Dendritic cell treated with granulocyte-macrophage colony-stimulating factor and Interleukin-4, amounts not matched to agents 40 ng/mL and 50 ng/mL, for 4 days (primary cell): ENCODE data around the gene UPF3A.
"Not testable (repeated sequence)": the region's sequence is repeated elsewhere in the genome, so short reads cannot be mapped to it uniquely, and the experiment has no call there.

Experiments used
- H3K27ac Mint-ChIP-seq: one replicate; pipeline ENCODE4 v1.8.0; 2022; ENCODE audit warnings: mild to moderate bottlenecking, mixed read lengths
- H3K27me3 Mint-ChIP-seq: one replicate; pipeline ENCODE4 v1.8.0; 2022; ENCODE audit warnings: mild to moderate bottlenecking, mixed read lengths
- H3K36me3 Mint-ChIP-seq: one replicate; pipeline ENCODE4 v1.8.0; 2022; ENCODE audit warnings: low read depth, mixed read lengths
- H3K4me1 Mint-ChIP-seq: one replicate; pipeline ENCODE4 v1.8.0; 2022; ENCODE audit warnings: low read depth, mixed read lengths
- H3K4me3 Mint-ChIP-seq: one replicate; pipeline ENCODE4 v1.8.0; 2022; ENCODE audit warnings: mild to moderate bottlenecking, moderate library complexity, mixed read lengths
- H3K9me3 Mint-ChIP-seq: one replicate; pipeline ENCODE4 v1.8.0; 2022; ENCODE audit warnings: mixed read lengths
- intact Hi-C: fragments of 100-400 bp; cut with micrococcal nuclease; formaldehyde crosslinking; loops from one replicate; pipeline ENCODE4 v1.15.0; 2022

Gene UPF3A

DNA sequence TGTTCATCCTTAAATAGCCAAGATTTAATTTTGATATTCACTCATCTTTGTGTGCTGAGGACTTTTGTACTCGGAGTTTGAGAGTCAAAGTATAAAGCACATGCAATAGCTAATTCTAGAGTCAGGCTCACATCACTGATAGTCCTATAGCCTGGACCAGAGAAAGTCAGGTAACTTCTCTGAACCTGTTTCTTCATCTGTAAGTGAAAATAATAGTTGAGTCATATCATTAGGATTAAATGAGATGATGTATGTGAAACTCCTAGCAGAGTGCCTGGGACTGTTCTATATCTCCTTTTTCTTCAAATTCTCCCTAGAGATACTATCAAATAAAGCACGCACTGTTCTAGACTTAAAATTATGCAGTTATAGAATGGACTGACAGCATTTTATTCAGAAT is 41.9 kb downstream of the UPF3A start:
- intact Hi-C loops, result no loop called here
- no peaks in the 10 kb centered on the region for H3K27me3 Mint-ChIP-seq
- H3K27ac Mint-ChIP-seq, result no peak overlapping the region
- peaks cover 61% of the 10 kb centered on the region for H3K4me1 Mint-ChIP-seq
- no peak overlapping the region for H3K4me3 Mint-ChIP-seq
- H3K36me3 Mint-ChIP-seq, result peaks cover 80% of the 10 kb centered on the region
- peaks cover 8% of the 10 kb centered on the region for H3K9me3 Mint-ChIP-seq

- H3K36me3 Mint-ChIP-seq, result peaks cover 87% of the 10 kb centered on the region
- no peak overlapping the region for H3K4me3 Mint-ChIP-seq
- H3K27me3 Mint-ChIP-seq, result no peaks in the 10 kb centered on the region
- H3K4me1 Mint-ChIP-seq, result peaks cover 52% of the 10 kb centered on the region
- peak overlapping the region; percentile 5 for H3K27ac Mint-ChIP-seq
- H3K9me3 Mint-ChIP-seq, result peaks cover 8% of the 10 kb centered on the region
- intact Hi-C loops, result no loop called here
Observed at GRCh38 chr13:114324334-114324733, 42.9 kb downstream of the UPF3A start.

GRCh38 chr13:114325729-114326128 is 44.3 kb downstream of the UPF3A start:
- peaks cover 38% of the 10 kb centered on the region for H3K4me1 Mint-ChIP-seq
- peaks cover 8% of the 10 kb centered on the region for H3K9me3 Mint-ChIP-seq
- no peak overlapping the region for H3K4me3 Mint-ChIP-seq
- H3K27ac Mint-ChIP-seq, result peak overlapping the region; percentile 5
- intact Hi-C loops, result no loop called here
- H3K27me3 Mint-ChIP-seq, result no peaks in the 10 kb centered on the region
- peaks cover 77% of the 10 kb centered on the region for H3K36me3 Mint-ChIP-seq

DNA sequence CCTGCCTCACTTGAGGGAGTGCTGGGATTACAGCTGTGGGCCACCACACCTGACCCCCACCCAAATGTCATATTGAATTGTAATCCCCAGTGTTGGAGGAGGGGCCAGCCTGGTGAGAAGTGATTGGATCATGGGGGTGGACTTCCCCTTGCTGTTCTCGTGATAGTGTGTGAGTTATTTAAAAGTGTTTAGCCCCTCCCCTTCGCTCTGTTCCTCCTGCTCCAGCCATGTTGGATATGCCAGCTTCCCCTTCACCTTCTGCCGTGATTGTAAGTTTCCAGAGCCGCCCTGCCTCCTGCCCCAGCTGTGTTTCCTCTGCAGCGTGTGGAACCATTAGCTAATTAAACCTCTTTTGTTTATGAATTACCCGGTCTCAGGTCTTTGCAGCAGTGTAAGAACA is 46.6 kb downstream of the UPF3A start:
- intact Hi-C loops, result no loop called here
- H3K4me1 Mint-ChIP-seq, result peaks cover 33% of the 10 kb centered on the region
- H3K36me3 Mint-ChIP-seq, result peaks cover 54% of the 10 kb centered on the region
- peak overlapping the region; percentile 24 for H3K27ac Mint-ChIP-seq
- no peaks in the 10 kb centered on the region for H3K27me3 Mint-ChIP-seq
- peaks cover 8% of the 10 kb centered on the region for H3K9me3 Mint-ChIP-seq
- H3K4me3 Mint-ChIP-seq, result no peak overlapping the region

DNA sequence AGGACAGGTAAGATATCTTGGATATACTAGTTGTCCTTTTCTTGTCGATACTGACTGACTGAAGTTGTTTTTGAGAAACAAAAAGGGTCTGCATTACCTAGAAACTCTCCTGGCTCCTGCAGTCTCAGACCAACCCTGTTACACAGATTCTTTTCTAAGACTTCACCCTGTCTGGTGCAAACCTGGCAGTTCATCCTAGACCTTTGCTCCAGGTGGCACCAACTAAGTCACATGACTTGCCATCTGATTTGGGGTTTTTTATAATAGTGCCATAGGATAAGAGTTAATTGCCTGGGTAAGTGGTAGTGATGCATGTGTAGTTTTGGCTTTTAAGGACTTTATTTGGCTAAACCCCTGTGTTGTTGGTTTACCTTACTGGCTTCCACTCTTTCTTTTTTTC is 47.2 kb downstream of the UPF3A start:
- no peak overlapping the region for H3K27ac Mint-ChIP-seq
- peaks cover 8% of the 10 kb centered on the region for H3K9me3 Mint-ChIP-seq
- no peaks in the 10 kb centered on the region for H3K27me3 Mint-ChIP-seq

DNA sequence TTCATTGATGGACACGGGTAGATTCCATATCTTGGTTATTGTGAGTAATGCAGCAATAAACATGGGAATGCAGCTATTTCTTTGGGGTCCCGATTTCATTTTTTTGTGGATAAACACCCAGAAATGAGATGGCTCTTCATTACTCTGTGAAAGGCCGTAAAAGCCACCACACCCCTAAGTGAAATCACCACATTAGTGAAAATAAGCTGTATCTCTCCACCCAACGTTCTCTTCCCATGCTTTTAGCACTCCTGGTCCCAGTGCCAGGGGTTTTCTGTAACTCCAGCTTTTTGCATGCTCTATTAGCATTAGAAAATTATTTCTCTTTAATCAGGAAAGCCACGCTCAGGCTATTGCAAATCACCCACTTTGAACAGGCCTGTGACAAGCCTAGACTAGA is 48.7 kb downstream of the UPF3A start:
- Mint-ChIP-seq H3K27ac (no peak overlapping the region), H3K4me3 (no peak overlapping the region), H3K27me3 (no peaks in the 10 kb centered on the region), H3K9me3 (peaks cover 8% of the 10 kb centered on the region), H3K4me1 (peaks cover 24% of the 10 kb centered on the region), H3K36me3 (peaks cover 34% of the 10 kb centered on the region)
- intact Hi-C loops, result no loop called here

More for the DNA sequence above, 47.2 kb downstream of the UPF3A start:
- intact Hi-C loops, result no loop called here
- peaks cover 49% of the 10 kb centered on the region for H3K36me3 Mint-ChIP-seq
- peaks cover 33% of the 10 kb centered on the region for H3K4me1 Mint-ChIP-seq
- H3K4me3 Mint-ChIP-seq, result no peak overlapping the region

DNA sequence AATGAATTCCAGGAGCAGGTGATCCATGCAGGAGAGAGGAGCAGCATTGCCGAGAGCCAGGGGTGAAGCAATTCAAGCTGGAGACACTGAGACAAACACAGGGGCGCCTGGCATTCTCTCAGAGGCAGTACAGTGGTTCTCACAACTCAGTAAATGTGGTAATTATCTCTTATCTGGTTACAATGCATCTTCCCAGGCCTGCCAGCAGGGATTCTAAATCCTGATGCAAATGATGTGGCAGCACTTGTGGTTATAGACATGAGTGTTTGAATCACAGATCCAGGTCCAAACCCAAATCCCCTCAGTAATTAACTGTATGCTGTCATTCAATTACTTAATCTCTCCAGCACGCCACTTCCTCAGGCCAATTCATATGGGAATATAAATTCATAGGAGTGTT is 52.5 kb downstream of the UPF3A start:
- H3K36me3 Mint-ChIP-seq, H3K4me3 Mint-ChIP-seq, H3K4me1 Mint-ChIP-seq, H3K9me3 Mint-ChIP-seq, H3K27ac Mint-ChIP-seq, intact Hi-C loops, H3K27me3 Mint-ChIP-seq: not testable (repeated sequence)

GRCh38 chr13:114334305-114335053 is 53.1 kb downstream of the UPF3A start:
- no peak overlapping the region for H3K27ac Mint-ChIP-seq
- no peaks in the 10 kb centered on the region for H3K9me3 Mint-ChIP-seq
- peaks cover 3% of the 10 kb centered on the region for H3K36me3 Mint-ChIP-seq
- no peak overlapping the region for H3K4me3 Mint-ChIP-seq
- H3K4me1 Mint-ChIP-seq, result peaks cover 4% of the 10 kb centered on the region
- intact Hi-C loops, result no loop called here
- H3K27me3 Mint-ChIP-seq, result no peaks in the 10 kb centered on the region

DNA sequence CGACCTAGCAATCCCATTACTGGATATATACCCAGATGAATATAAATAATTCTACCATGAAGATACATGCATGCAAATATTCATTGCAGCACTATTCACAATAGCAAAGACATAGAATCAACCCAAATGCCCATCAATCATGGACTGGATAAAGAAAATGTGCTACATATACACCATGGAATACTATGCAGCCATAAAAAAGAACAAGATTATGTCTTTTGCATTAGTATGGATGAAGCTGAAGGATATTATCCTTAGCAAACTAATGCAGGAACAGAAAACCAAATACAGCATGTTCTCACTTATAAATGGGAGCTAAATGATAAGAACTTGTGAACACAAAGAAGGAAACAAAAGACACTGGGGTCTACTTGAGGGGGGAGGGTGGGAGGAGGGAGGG is 55.1 kb downstream of the UPF3A start:
- intact Hi-C loops, H3K4me1 Mint-ChIP-seq, H3K27me3 Mint-ChIP-seq, H3K27ac Mint-ChIP-seq, H3K4me3 Mint-ChIP-seq, H3K9me3 Mint-ChIP-seq, H3K36me3 Mint-ChIP-seq: not testable (repeated sequence)

- intact Hi-C loops, result no loop called here
- Mint-ChIP-seq H3K4me1 (peaks cover 7% of the 10 kb centered on the region), H3K4me3 (no peak overlapping the region), H3K9me3 (no peaks in the 10 kb centered on the region), H3K27me3 (no peaks in the 10 kb centered on the region), H3K27ac (no peak overlapping the region), H3K36me3 (no peaks in the 10 kb centered on the region)
Observed at GRCh38 chr13:114338959-114339358, 57.6 kb downstream of the UPF3A start.

- Mint-ChIP-seq H3K27ac (no peak overlapping the region), H3K4me3 (no peak overlapping the region), H3K9me3 (no peaks in the 10 kb centered on the region), H3K4me1 (peaks cover 5% of the 10 kb centered on the region), H3K36me3 (no peaks in the 10 kb centered on the region), H3K27me3 (peaks cover under 1% of the 10 kb centered on the region)
- intact Hi-C loops, result no loop called here
Observed at GRCh38 chr13:114339857-114340534, 58.6 kb downstream of the UPF3A start.

GRCh38 chr13:114341003-114341777 is 59.8 kb downstream of the UPF3A start:
- Mint-ChIP-seq H3K36me3 (no peaks in the 10 kb centered on the region), H3K9me3 (no peaks in the 10 kb centered on the region), H3K4me1 (peaks cover 5% of the 10 kb centered on the region), H3K27ac (no peak overlapping the region), H3K4me3 (no peak overlapping the region), H3K27me3 (peaks cover 4% of the 10 kb centered on the region)
- intact Hi-C loops, result no loop called here

DNA sequence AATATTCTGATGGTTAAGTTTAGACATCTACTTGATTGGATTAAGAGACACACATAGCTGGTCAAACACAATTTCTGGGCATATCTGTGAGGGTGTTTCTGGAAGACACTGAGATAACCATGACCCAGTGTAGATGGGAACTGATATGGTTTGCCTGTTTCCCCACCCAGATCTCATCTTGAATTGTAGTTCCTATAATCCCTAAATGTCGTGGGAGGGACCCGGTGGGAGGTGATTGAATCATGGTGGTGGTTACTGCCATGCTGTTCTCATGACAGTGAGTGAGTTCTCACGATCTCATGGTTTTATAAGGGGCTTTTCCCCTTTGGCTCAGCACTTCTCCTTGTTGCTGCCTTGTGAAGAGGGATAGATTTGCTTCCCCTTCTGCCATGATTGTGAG is 65.9 kb downstream of the UPF3A start:
- H3K36me3 Mint-ChIP-seq, H3K9me3 Mint-ChIP-seq, H3K27ac Mint-ChIP-seq, intact Hi-C loops, H3K4me1 Mint-ChIP-seq, H3K4me3 Mint-ChIP-seq: not testable (repeated sequence)
- H3K27me3 Mint-ChIP-seq, result peaks cover 30% of the 10 kb centered on the region

DNA sequence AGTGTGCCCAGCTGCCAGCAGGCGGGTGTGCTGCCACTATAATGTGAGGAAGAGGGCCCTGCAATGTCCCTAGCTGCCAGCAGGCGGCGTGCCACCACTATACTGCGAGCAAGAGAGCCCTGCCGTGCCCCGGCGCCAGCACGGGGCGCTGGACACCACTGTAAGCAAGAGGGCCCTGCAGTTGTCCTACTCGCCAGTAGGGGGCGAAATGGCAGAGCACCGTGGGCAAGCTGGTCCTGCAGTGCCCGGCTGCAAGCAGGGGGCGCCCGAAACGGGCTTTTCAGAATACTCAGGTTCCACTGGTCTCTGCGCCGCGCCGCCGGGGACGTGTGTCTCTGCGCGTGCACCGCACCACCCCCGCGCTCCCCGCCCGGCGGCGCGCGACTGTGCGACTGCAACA is 71.4 kb downstream of the UPF3A start:
- H3K27ac Mint-ChIP-seq, H3K4me1 Mint-ChIP-seq, H3K36me3 Mint-ChIP-seq, intact Hi-C loops, H3K4me3 Mint-ChIP-seq, H3K9me3 Mint-ChIP-seq: not testable (repeated sequence)
- peaks cover 23% of the 10 kb centered on the region for H3K27me3 Mint-ChIP-seq
